CD4-positive, alpha-beta memory T cell (primary cell): ENCODE data around the gene PCSK4. TPM values are rescaled to one million over a fixed set of nuclear protein-coding genes. Genes with fewer than 3 reads are reported as not detected.

Experiments used
- CTCF ChIA-PET: fragments of 350-600 bp; sonication (Branson Sonifier 250); formaldehyde crosslinking; loops from one replicate; lab custom pipeline; 2021; ENCODE audit warnings: inconsistent platforms; ENCODE audit not compliant: partially characterized antibody; lab: Charles Lee
- POLR2A ChIA-PET: fragments of 350-600 bp; sonication (Branson Sonifier 250); formaldehyde crosslinking; loops from one replicate; lab custom pipeline; 2021; ENCODE audit not compliant: partially characterized antibody; lab: Charles Lee
- DNase-seq, 5 donors: peaks; one replicate each; pipeline versions ENCODE4 v3.0.0 to v3.0.0-alpha.2; 2020 to 2022; ENCODE audit warnings: mixed read lengths in 1 of 5
- H3K27ac ChIP-seq: one replicate; pipeline ENCODE4 v1.7.0; 2013; ENCODE audit warnings: low read depth, low read length
- H3K27me3 ChIP-seq: 2 replicates; pipeline ENCODE4 v1.7.0; 2013; ENCODE audit warnings: mild to moderate bottlenecking, low read length, moderate library complexity; ENCODE audit not compliant: insufficient read depth
- H3K36me3 ChIP-seq: 2 replicates; pipeline ENCODE4 v1.7.0; 2013; ENCODE audit warnings: mild to moderate bottlenecking, low read length, moderate library complexity; ENCODE audit not compliant: insufficient read depth
- H3K4me1 ChIP-seq: 2 replicates; pipeline ENCODE4 v1.7.0; 2013; ENCODE audit warnings: mild to moderate bottlenecking, low read length, moderate library complexity; ENCODE audit not compliant: insufficient read depth
- H3K4me3 ChIP-seq, 2 donors: one replicate each; pipeline ENCODE4 v1.7.0; 2013; ENCODE audit warnings: low read length in 2 of 2, mild to moderate bottlenecking in 1 of 2
- H3K9me3 ChIP-seq, 2 donors: one replicate each; pipeline ENCODE4 v1.7.0; 2013; ENCODE audit warnings: low read length in 2 of 2, control low read depth in 1 of 2; ENCODE audit not compliant: control insufficient read depth in 1 of 2
- H3K27ac Mint-ChIP-seq, 7 donors: one replicate each; pipeline ENCODE4 v1.8.0; 2020 to 2021; ENCODE audit warnings: mixed read lengths in 7 of 7, mild to moderate bottlenecking in 6 of 7, inconsistent platforms in 3 of 7, moderate library complexity in 3 of 7
- H3K27me3 Mint-ChIP-seq, 2 donors: one replicate each; pipeline ENCODE4 v1.8.0; 2020 to 2021; ENCODE audit warnings: mixed read lengths in 2 of 2
- H3K36me3 Mint-ChIP-seq, 2 donors: one replicate each; pipeline ENCODE4 v1.8.0; 2020 to 2021; ENCODE audit warnings: mixed read lengths in 2 of 2, inconsistent platforms in 1 of 2, mild to moderate bottlenecking in 1 of 2
- H3K4me1 Mint-ChIP-seq, 4 donors: one replicate each; pipeline ENCODE4 v1.8.0; 2020 to 2021; ENCODE audit warnings: mixed read lengths in 4 of 4, mild to moderate bottlenecking in 1 of 4
- H3K4me3 Mint-ChIP-seq, 8 donors: one replicate each; pipeline ENCODE4 v1.8.0; 2020 to 2021; ENCODE audit warnings: mixed read lengths in 8 of 8, mild to moderate bottlenecking in 7 of 8, moderate library complexity in 6 of 8, inconsistent platforms in 3 of 8
- H3K9me3 Mint-ChIP-seq, 8 donors: one replicate each; pipeline ENCODE4 v1.8.0; 2020 to 2021; ENCODE audit warnings: mixed read lengths in 8 of 8, mild to moderate bottlenecking in 5 of 8, inconsistent platforms in 3 of 8, moderate library complexity in 1 of 8
- intact Hi-C: fragments of 100-400 bp; cut with micrococcal nuclease; formaldehyde crosslinking; loops from one replicate; pipeline ENCODE4 v1.15.1; 2023
- polyA plus RNA-seq, 2 donors: library from polyadenylated mRNA; unstranded; fragments of 300-500 nt; fragmentation: Illumina TruSeq; gene quantifications; one replicate each; pipeline ENCODE4 v1.2.3, GENCODE V29; 2021
- total RNA-seq, 2 experiments: library from RNA; stranded (reverse); gene quantifications; one replicate each; pipeline ENCODE4 v1.2.3, GENCODE V29; 2021

The PCSK4 gene
- total and polyA plus RNA-seq, 4 experiments from 2014 or later: 3.1 to 3.7 TPM; not detected in 2

GRCh38 chr19:1526066-1526778, 36.1 kb upstream of the PCSK4 start:
- Mint-ChIP-seq H3K27ac (no peak overlapping the region), H3K9me3 (peaks cover 0 to 3% (median 0%) of the 10 kb centered on the region in 8 donors), H3K4me1 (peaks cover 0 to 9% (median 6%) of the 10 kb centered on the region in 4 donors), H3K36me3 (no peaks in the 10 kb centered on the region), H3K4me3 (peak overlapping the region in 1 of 8 donors; percentile 41), H3K27me3 (peaks cover 20 to 21% of the 10 kb centered on the region in 2 donors)
- H3K4me1 ChIP-seq: no peaks in the 10 kb centered on the region
- intact Hi-C loops: no loop called here
- no peak for DNase-seq
- CTCF ChIA-PET: no interaction called here
- POLR2A ChIA-PET: no interaction called here
- no peak overlapping the region for H3K27ac ChIP-seq
- no peaks in the 10 kb centered on the region for H3K36me3 ChIP-seq
- H3K27me3 ChIP-seq: peaks cover 10% of the 10 kb centered on the region
- no peaks in the 10 kb centered on the region for H3K9me3 ChIP-seq
- no peak overlapping the region for H3K4me3 ChIP-seq

DNA sequence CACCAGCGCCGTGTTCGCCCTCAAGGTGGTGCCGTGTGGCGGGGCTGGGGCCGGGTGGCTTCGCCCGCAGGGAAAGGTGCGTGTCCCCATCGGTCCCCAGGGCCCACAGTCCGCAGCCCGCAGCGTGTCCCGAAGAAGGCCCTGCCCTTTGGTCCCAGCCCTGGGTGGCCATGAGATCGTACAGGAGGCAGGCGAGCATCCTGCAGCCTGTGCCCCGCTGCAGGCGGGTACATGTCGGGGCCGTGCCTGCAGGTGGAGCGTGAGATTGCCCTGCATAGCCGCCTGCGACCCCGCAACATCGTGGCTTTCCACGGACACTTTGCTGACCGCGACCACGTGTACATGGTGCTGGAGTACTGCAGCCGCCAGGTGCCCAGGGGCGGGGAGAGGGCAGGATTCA, 35.2 kb upstream of the PCSK4 start:
- intact Hi-C loops: no loop called here
- POLR2A ChIA-PET: no interaction called here
- H3K4me1 ChIP-seq: no peaks in the 10 kb centered on the region
- no peak overlapping the region for H3K4me3 Mint-ChIP-seq
- no peak overlapping the region for H3K27ac ChIP-seq
- H3K36me3 Mint-ChIP-seq: no peaks in the 10 kb centered on the region
- no peaks in the 10 kb centered on the region for H3K9me3 ChIP-seq
- H3K27me3 Mint-ChIP-seq: peaks cover 20 to 21% of the 10 kb centered on the region in 2 donors
- no peaks in the 10 kb centered on the region for H3K36me3 ChIP-seq
- DNase-seq: no peak
- H3K27me3 ChIP-seq: peaks cover 10% of the 10 kb centered on the region
- peaks cover 0 to 3% (median 0%) of the 10 kb centered on the region in 8 donors for H3K9me3 Mint-ChIP-seq
- H3K4me1 Mint-ChIP-seq: peaks cover 0 to 9% (median 6%) of the 10 kb centered on the region in 4 donors
- H3K4me3 ChIP-seq: no peak overlapping the region
- H3K27ac Mint-ChIP-seq: no peak overlapping the region
- CTCF ChIA-PET: no interaction called here

GRCh38 chr19:1524972-1525325, 34.8 kb upstream of the PCSK4 start:
- DNase-seq: no peak
- Mint-ChIP-seq H3K4me3 (peak overlapping the region in 2 of 8 donors; percentile 65 to 80), H3K27me3 (peaks cover 20 to 21% of the 10 kb centered on the region in 2 donors), H3K27ac (no peak overlapping the region), H3K4me1 (peaks cover 0 to 9% (median 6%) of the 10 kb centered on the region in 4 donors), H3K9me3 (peaks cover 0 to 3% (median 0%) of the 10 kb centered on the region in 8 donors), H3K36me3 (no peaks in the 10 kb centered on the region)
- H3K9me3 ChIP-seq: no peaks in the 10 kb centered on the region
- CTCF ChIA-PET: no interaction called here
- intact Hi-C loops: no loop called here
- H3K4me1 ChIP-seq: no peaks in the 10 kb centered on the region
- H3K27me3 ChIP-seq: peaks cover 10% of the 10 kb centered on the region
- POLR2A ChIA-PET: no interaction called here
- no peak overlapping the region for H3K4me3 ChIP-seq
- no peaks in the 10 kb centered on the region for H3K36me3 ChIP-seq
- no peak overlapping the region for H3K27ac ChIP-seq

DNA sequence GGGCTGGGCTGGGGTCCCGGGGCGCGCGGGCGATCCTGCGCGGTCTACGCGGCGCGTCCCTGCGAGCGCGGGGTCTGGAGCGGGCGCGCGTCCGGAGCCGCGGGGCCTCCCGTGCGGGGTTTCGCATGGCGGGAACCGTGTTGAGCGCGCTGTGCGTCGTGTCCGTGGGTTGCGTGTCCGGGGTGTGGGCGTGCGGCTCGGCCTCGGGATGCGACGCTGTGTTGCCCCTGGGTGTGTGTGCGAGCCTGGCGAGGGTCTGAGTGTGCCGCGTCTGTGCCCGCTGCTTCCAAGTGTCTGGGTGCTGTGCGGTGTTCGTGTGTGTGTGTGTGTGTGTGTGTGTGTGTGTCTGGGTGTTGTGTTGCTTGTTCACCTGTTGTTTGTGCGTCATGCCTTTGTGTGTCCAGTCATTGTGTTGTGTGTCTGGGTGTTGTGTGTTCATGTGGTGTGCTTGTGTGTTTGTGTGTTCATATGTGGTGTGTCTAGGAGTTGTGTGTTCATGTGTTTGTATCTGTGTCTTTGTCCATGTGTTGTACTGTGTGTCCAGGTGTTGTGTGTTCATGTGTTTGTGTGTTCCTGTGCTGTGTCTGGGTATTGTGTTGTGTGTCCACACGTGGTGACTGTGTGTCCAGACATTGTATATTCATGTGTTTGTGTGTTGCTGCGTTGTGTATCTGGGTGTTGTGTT, 34.3 kb upstream of the PCSK4 start:
- no peak overlapping the region for H3K4me3 ChIP-seq
- H3K27me3 ChIP-seq: peaks cover 10% of the 10 kb centered on the region
- Mint-ChIP-seq H3K27ac (no peak overlapping the region), H3K4me3 (peak overlapping the region in 5 of 8 donors; percentile 31 to 80 (median 45)), H3K36me3 (no peaks in the 10 kb centered on the region), H3K27me3 (peaks cover 20 to 21% of the 10 kb centered on the region in 2 donors), H3K4me1 (peaks cover 0 to 9% (median 6%) of the 10 kb centered on the region in 4 donors), H3K9me3 (peaks cover 0 to 3% (median 0%) of the 10 kb centered on the region in 8 donors)
- no peaks in the 10 kb centered on the region for H3K36me3 ChIP-seq
- H3K9me3 ChIP-seq: no peaks in the 10 kb centered on the region
- intact Hi-C loops: no loop called here
- POLR2A ChIA-PET: no interaction called here
- H3K27ac ChIP-seq: no peak overlapping the region
- CTCF ChIA-PET: no interaction called here
- no peaks in the 10 kb centered on the region for H3K4me1 ChIP-seq
- DNase-seq: no peak

DNA sequence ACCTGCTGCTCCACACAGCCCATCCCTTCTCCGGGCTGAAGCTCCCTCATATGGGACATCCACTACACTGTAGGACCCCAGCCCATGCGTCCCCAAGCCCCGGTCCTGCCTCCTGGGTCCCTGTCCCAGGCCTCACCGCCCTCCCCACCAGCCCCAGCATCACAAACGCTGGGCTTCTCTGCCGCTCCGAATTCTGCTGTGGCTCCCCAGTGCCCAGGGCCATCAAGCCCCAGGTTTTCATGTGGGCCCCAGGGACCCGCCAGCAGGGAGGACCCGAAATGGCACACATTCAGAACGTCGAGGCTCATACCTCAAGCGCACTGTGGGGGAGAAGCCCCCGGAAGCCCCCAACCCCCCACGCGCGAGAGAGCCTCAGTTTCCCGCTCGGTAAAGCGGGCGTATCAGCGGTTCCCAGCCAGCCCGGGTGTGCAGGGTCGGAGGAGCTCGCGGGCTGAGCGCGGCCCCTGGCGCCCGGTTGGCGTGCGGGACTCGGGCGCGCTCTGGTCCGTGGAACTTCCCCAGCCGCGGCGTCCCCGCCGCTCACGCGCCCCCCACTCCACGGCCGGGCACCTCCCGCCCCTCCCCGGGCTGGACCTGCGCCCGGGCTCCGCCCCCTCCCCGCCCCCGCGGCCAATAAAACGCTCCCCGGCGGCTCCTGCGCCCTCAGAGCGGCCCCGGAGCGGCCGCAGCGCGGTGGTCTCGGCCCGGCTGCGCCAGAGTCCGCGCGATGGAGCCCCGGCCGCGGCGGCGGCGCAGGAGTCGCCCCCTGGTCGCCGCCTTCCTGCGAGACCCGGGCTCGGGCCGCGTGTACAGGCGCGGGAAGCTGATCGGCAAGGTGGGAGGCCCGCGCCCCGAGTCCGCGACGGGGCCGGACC, 33.5 kb upstream of the PCSK4 start, which contains the start of gene PLK5:
Gene PLK5 (plus strand): TSS at position 666 of the 875 bp plus-strand sequence. CDS start 2,920 bp downstream, outside the sequence.
- H3K36me3 Mint-ChIP-seq: no peaks in the 10 kb centered on the region
- intact Hi-C loops: no loop called here
- H3K4me1 ChIP-seq: no peaks in the 10 kb centered on the region

DNA sequence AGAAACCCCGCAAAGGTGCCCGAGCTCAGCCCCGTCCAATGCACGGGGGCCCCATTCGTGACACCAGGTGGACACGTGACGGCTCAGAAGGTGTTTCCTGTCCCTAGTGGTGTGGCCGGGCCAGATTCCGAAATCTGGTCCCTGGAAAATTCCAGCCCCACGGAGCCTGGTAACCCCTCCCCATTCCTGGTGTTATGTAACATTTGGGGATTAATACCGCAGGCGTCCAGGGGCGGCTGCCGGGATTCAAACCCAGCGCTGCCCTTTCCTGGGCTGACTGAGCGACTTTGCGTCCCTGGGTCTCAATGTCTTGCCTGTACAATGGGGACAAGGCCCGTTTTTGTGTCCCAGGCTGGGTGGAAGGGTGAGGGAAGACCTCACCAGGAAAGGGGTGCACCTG, 32.7 kb upstream of the PCSK4 start:
- Histone ChIP-seq H3K9me3 (no peaks in the 10 kb centered on the region), H3K4me3 (no peak overlapping the region), H3K27ac (no peak overlapping the region), H3K4me1 (no peaks in the 10 kb centered on the region), H3K27me3 (peaks cover 10% of the 10 kb centered on the region), H3K36me3 (no peaks in the 10 kb centered on the region)
- no peak for DNase-seq
- intact Hi-C loops: no loop called here
- Mint-ChIP-seq H3K36me3 (no peaks in the 10 kb centered on the region), H3K27me3 (peaks cover 20 to 24% of the 10 kb centered on the region in 2 donors), H3K4me3 (no peak overlapping the region), H3K27ac (no peak overlapping the region), H3K4me1 (peaks cover 0 to 9% (median 6%) of the 10 kb centered on the region in 4 donors), H3K9me3 (peaks cover 0 to 3% (median 0%) of the 10 kb centered on the region in 8 donors)
- CTCF ChIA-PET: no interaction called here
- POLR2A ChIA-PET: no interaction called here

More for the DNA sequence above, 33.5 kb upstream of the PCSK4 start, which contains the start of gene PLK5:
- Histone ChIP-seq H3K9me3 (no peaks in the 10 kb centered on the region), H3K36me3 (no peaks in the 10 kb centered on the region), H3K27me3 (peaks cover 10% of the 10 kb centered on the region), H3K4me3 (no peak within 1 kb of the TSS), H3K27ac (no peak within 1 kb of the TSS)
- Mint-ChIP-seq H3K4me1 (peaks cover 0 to 9% (median 6%) of the 10 kb centered on the region in 4 donors), H3K27me3 (peaks cover 20 to 21% of the 10 kb centered on the region in 2 donors), H3K4me3 (peak within 1 kb of the TSS in 5 of 8 donors; percentile 31 to 80 (median 45)), H3K9me3 (peaks cover 0 to 3% (median 0%) of the 10 kb centered on the region in 8 donors), H3K27ac (no peak within 1 kb of the TSS)
- POLR2A ChIA-PET: no interaction called here
- DNase-seq: no peak
- CTCF ChIA-PET: no interaction called here
